GM23338 (cell line): Measurements from ENCODE around the gene RASA3. TPM values are rescaled to one million over a fixed set of nuclear protein-coding genes. Genes with fewer than 3 reads are reported as not detected.
A peak's percentile ranks its signal among the peaks of the same experiment; 100 is the strongest.

ENCODE experiments used
- ATAC-seq: fragments of 200-7000 bp; cut with Tn5 transposase; 3 replicates; pipeline ENCODE4 v1.9.1; 2020
- DNase-seq: peaks from one replicate; pipeline ENCODE4 v3.0.0-alpha.2; 2015; ENCODE audit warnings: low spot score
- H2AFZ ChIP-seq: fragments of 200-600 bp; sonication (generic); 2 replicates; pipeline ENCODE4 v1.8.0; 2016; ENCODE audit warnings: antibody characterized with exemption, mild to moderate bottlenecking, moderate library complexity
- H3F3A ChIP-seq: fragments of 200-600 bp; sonication (generic); replicated peaks from 2 replicates; pipeline ENCODE4 v1.8.0; 2017; ENCODE audit warnings: antibody characterized with exemption, mixed run types, low read depth
- H3K27ac ChIP-seq: fragments of 200-600 bp; sonication (generic); 2 replicates; pipeline ENCODE4 v1.6.1; 2016; ENCODE audit warnings: low read depth
- H3K27me3 ChIP-seq: fragments of 200-600 bp; sonication (generic); 2 replicates; pipeline ENCODE4 v1.8.0; 2016; ENCODE audit warnings: mild to moderate bottlenecking, mixed run types, moderate library complexity; ENCODE audit not compliant: insufficient read depth
- H3K36me3 ChIP-seq: fragments of 200-600 bp; sonication (generic); 2 replicates; pipeline ENCODE4 v1.8.0; 2016; ENCODE audit warnings: mild to moderate bottlenecking; ENCODE audit not compliant: insufficient read depth
- H3K4me1 ChIP-seq: fragments of 200-600 bp; sonication (generic); 2 replicates; pipeline ENCODE4 v1.8.0; 2016; ENCODE audit warnings: mild to moderate bottlenecking, moderate library complexity; ENCODE audit not compliant: insufficient read depth
- H3K4me2 ChIP-seq: fragments of 200-600 bp; sonication (generic); 2 replicates; pipeline ENCODE4 v1.7.1; 2017; ENCODE audit warnings: mixed run types
- H3K4me3 ChIP-seq: fragments of 200-600 bp; sonication (generic); 2 replicates; pipeline ENCODE4 v1.6.1; 2016; ENCODE audit warnings: mixed run types
- H3K79me2 ChIP-seq: fragments of 200-600 bp; sonication (generic); replicated peaks from 2 replicates; pipeline ENCODE4 v1.8.0; 2017; ENCODE audit warnings: mild to moderate bottlenecking; ENCODE audit not compliant: insufficient read depth
- H3K9me2 ChIP-seq: fragments of 200-600 bp; sonication (generic); 2 replicates; pipeline ENCODE4 v1.8.0; 2017; ENCODE audit not compliant: insufficient read depth
- H4K20me1 ChIP-seq: fragments of 200-600 bp; sonication (generic); replicated peaks from 2 replicates; pipeline ENCODE4 v1.8.0; 2017; ENCODE audit warnings: mild to moderate bottlenecking; ENCODE audit not compliant: insufficient read depth
- H3K27ac Mint-ChIP-seq: 2 replicates; pipeline ENCODE4 v1.8.0; 2020; ENCODE audit warnings: inconsistent platforms, mild to moderate bottlenecking, moderate library complexity, mixed read lengths
- H3K27me3 Mint-ChIP-seq: 3 replicates; pipeline ENCODE4 v1.8.0; 2022; ENCODE audit warnings: low read depth, mild to moderate bottlenecking, moderate library complexity, mixed read lengths, inconsistent platforms; ENCODE audit not compliant: insufficient read depth, poor library complexity
- H3K36me3 Mint-ChIP-seq: 3 replicates; pipeline ENCODE4 v1.8.0; 2021; ENCODE audit warnings: low read depth, mild to moderate bottlenecking, inconsistent platforms, moderate library complexity, mixed read lengths
- H3K4me1 Mint-ChIP-seq: 3 replicates; pipeline ENCODE4 v1.8.0; 2020; ENCODE audit warnings: mild to moderate bottlenecking, inconsistent platforms, mixed read lengths
- H3K4me3 Mint-ChIP-seq: 3 replicates; pipeline ENCODE4 v1.8.0; 2021; ENCODE audit warnings: moderate library complexity, mild to moderate bottlenecking, inconsistent platforms, mixed read lengths
- H3K9me3 Mint-ChIP-seq: 3 replicates; pipeline ENCODE4 v1.8.0; 2020; ENCODE audit warnings: moderate library complexity, mild to moderate bottlenecking, inconsistent platforms, mixed read lengths
- CTCF ChIP-seq, 2 experiments: fragments of 200-600 bp in 1 of 2; sonication (generic) in 1 of 2; conservative IDR thresholded peaks; 2 replicates each; pipeline versions ENCODE4 v1.5.1 to v1.6.1; 2016 to 2017; ENCODE audit warnings: antibody characterized with exemption in 2 of 2, low read depth in 2 of 2, mild to moderate bottlenecking in 2 of 2, moderate library complexity in 1 of 2
- ETS1 ChIP-seq: IDR thresholded peaks from 2 replicates; pipeline ENCODE4 v1.6.1; 2016; ENCODE audit warnings: antibody characterized with exemption
- REST ChIP-seq: IDR thresholded peaks from one replicate; pipeline ENCODE4 v1.6.1; 2018; ENCODE audit warnings: antibody characterized with exemption; ENCODE audit not compliant: unreplicated experiment
- ZNF114 ChIP-seq: fragments of 250-450 bp; sonication (Bioruptor Pico); IDR thresholded peaks from 2 replicates; pipeline ENCODE4 v1.5.0; 2020; ENCODE audit warnings: mild to moderate bottlenecking, moderate library complexity
- ZNF331 ChIP-seq: fragments of 250-450 bp; sonication (Bioruptor Pico); IDR thresholded peaks from 2 replicates; pipeline ENCODE4 v1.5.0; 2020; ENCODE audit warnings: low read depth, mild to moderate bottlenecking, moderate library complexity
- polyA plus RNA-seq: library from polyadenylated mRNA; unstranded; fragments of >200 nt; fragmentation: Nextera tagmentation; extraction: Ambion mirVana; gene quantifications from 2 replicates; pipeline ENCODE4 v1.2.1, GENCODE V29; 2016
- total RNA-seq: library from RNA; depleted of rRNA; stranded (reverse); fragments of >200 nt; shearing (Covaris generic); gene quantifications from 2 replicates; pipeline ENCODE4 v1.2.3, GENCODE V29; 2014

The RASA3 gene
- total and polyA plus RNA-seq, 2 experiments from 2014 or later, result 11.2 to 20.7 TPM

GRCh38 chr13:114146629-114147028, 14.2 kb upstream of the RASA3 start:
- H3K36me3 ChIP-seq, result no peaks in the 10 kb centered on the region
- H3K9me3 Mint-ChIP-seq, result no peaks in the 10 kb centered on the region
- no peak overlapping the region for H3K4me2 ChIP-seq
- ATAC-seq (peak; percentile 87), DNase-seq (peak; percentile 62)
- no peaks in the 10 kb centered on the region for H3F3A ChIP-seq
- H3K4me3 Mint-ChIP-seq, result no peak overlapping the region
- H3K4me3 ChIP-seq, result no peak overlapping the region
- no peaks in the 10 kb centered on the region for H3K9me2 ChIP-seq
- no peaks in the 10 kb centered on the region for H3K79me2 ChIP-seq
- H3K4me1 Mint-ChIP-seq, result peaks cover 10% of the 10 kb centered on the region
- H3K4me1 ChIP-seq, result no peaks in the 10 kb centered on the region
- H3K27me3 Mint-ChIP-seq, result peaks cover 9% of the 10 kb centered on the region
- no peak overlapping the region for H2AFZ ChIP-seq
- H3K36me3 Mint-ChIP-seq, result no peaks in the 10 kb centered on the region
- no peaks in the 10 kb centered on the region for H4K20me1 ChIP-seq
- H3K27ac Mint-ChIP-seq, result 0 out of 2 replicates have a peak overlapping the region, but pooled peaks have one; percentile 19
- no peak overlapping the region for H3K27ac ChIP-seq
- TF ChIP-seq REST (no peak), ETS1 (no peak), CTCF (conservative IDR thresholded peaks at IDR 0.05; ENCODE audit: low read depth in 2 of 2) (peak in 1 of 2 experiments; percentile 52; a peak in 3 of 4 replicates)
- H3K27me3 ChIP-seq, result no peaks in the 10 kb centered on the region

GRCh38 chr13:114146173-114146572, 13.8 kb upstream of the RASA3 start:
- H3K36me3 Mint-ChIP-seq, result no peaks in the 10 kb centered on the region
- no peaks in the 10 kb centered on the region for H4K20me1 ChIP-seq
- no peaks in the 10 kb centered on the region for H3K27me3 ChIP-seq
- H3K9me2 ChIP-seq, result no peaks in the 10 kb centered on the region
- H3K79me2 ChIP-seq, result no peaks in the 10 kb centered on the region
- H3K4me3 Mint-ChIP-seq, result no peak overlapping the region; the same call in 2 of the 3 replicates
- peaks cover 10% of the 10 kb centered on the region for H3K4me1 Mint-ChIP-seq
- H3K4me2 ChIP-seq, result no peak overlapping the region
- no peak overlapping the region for H3K27ac ChIP-seq
- DNase-seq (no peak), ATAC-seq (no peak)
- H2AFZ ChIP-seq, result no peak overlapping the region
- H3K27me3 Mint-ChIP-seq, result peaks cover 9% of the 10 kb centered on the region
- no peaks in the 10 kb centered on the region for H3K36me3 ChIP-seq
- H3K4me3 ChIP-seq, result no peak overlapping the region
- no peak overlapping the region for H3K27ac Mint-ChIP-seq
- H3K9me3 Mint-ChIP-seq, result no peaks in the 10 kb centered on the region
- no peaks in the 10 kb centered on the region for H3K4me1 ChIP-seq
- H3F3A ChIP-seq, result no peaks in the 10 kb centered on the region
- TF ChIP-seq ZNF331 (CRISPR knock-in tag) (no peak), ZNF114 (CRISPR knock-in tag) (no peak), REST (no peak)
